Neural crest cell (in vitro differentiated cells): Measurements from ENCODE around the gene TBC1D8. TPM values are rescaled to one million over a fixed set of nuclear protein-coding genes. Genes with fewer than 3 reads are reported as not detected.

Experiments used
- DNase-seq: peaks from one replicate; pipeline ENCODE4 v3.0.0; 2021; ENCODE audit warnings: low read depth, mixed read lengths, low spot score
- H3K27ac Mint-ChIP-seq: one replicate; pipeline ENCODE4 v1.8.0; 2021; ENCODE audit warnings: mild to moderate bottlenecking, mixed read lengths; ENCODE audit not compliant: unreplicated experiment
- H3K27me3 Mint-ChIP-seq: 2 replicates; pipeline ENCODE4 v1.8.0; 2021; ENCODE audit warnings: low read depth, mild to moderate bottlenecking, mixed read lengths
- H3K36me3 Mint-ChIP-seq: 2 replicates; pipeline ENCODE4 v1.8.0; 2021; ENCODE audit warnings: low read depth, mild to moderate bottlenecking, mixed read lengths
- H3K4me1 Mint-ChIP-seq: 2 replicates; pipeline ENCODE4 v1.8.0; 2021; ENCODE audit warnings: mixed read lengths
- H3K4me3 Mint-ChIP-seq: one replicate; pipeline ENCODE4 v1.8.0; 2021; ENCODE audit warnings: mild to moderate bottlenecking, mixed read lengths
- H3K9me3 Mint-ChIP-seq: 2 replicates; pipeline ENCODE4 v1.8.0; 2021; ENCODE audit warnings: mixed read lengths
- CTCF ChIP-seq: fragments of 200-600 bp; sonication (generic); conservative IDR thresholded peaks from 2 replicates; pipeline ENCODE4 v1.5.0; 2021; ENCODE audit warnings: antibody characterized with exemption, mild to moderate bottlenecking
- total RNA-seq: library from RNA; stranded (reverse); gene quantifications from 2 replicates; pipeline ENCODE4 v1.2.1, GENCODE V29; 2021

Gene TBC1D8
- total RNA-seq, 1 donor from 2014 or later: 7.8 TPM

DNA sequence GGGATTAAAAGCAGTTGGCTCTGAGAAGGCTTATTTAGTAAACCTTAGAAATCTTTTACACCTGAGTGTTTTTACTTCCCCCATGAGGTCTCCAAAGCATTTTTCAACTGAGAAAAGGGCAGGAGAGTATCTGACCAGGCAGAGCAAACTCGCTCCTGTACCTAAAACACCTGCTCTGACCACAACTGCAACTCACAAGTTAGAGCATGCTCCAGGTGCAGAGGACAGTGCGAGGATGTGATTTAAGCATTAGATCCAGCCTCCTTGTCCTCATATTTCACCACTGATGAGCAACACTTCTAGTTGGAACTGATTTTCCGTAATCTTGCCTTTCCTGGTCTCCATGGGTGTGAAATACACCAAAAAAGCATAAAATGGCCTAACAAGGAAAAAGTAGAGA lies 34.5 kb upstream of the TBC1D8 start:
- Mint-ChIP-seq H3K9me3 (peaks cover 2% of the 10 kb centered on the region), H3K4me1 (no peaks in the 10 kb centered on the region), H3K4me3 (no peak overlapping the region), H3K27ac (no peak overlapping the region), H3K36me3 (no peaks in the 10 kb centered on the region), H3K27me3 (no peaks in the 10 kb centered on the region)
- TF ChIP-seq CTCF: no peak
- no peak for DNase-seq

DNA sequence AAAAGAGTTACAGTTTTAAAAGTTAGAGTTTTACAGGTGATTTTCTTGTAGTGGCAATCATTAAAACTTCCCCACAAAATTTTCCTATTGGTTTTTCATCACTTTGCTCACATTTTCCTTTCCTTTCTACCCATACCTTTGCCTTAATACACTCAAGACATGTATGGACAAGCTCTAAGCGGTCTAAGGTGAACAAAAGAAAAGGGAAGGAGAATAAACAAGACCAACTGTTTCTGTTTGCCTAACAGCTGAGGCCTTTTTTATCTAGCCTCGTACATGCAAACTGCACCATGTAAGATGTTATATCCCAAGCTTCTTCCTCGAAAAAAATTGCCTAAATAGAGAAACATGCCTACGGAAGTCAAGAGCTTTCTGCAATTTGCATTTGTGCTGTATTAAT lies 33.9 kb upstream of the TBC1D8 start:
- no peak for DNase-seq
- Mint-ChIP-seq H3K4me1 (no peaks in the 10 kb centered on the region), H3K27me3 (no peaks in the 10 kb centered on the region), H3K9me3 (peaks cover 2% of the 10 kb centered on the region), H3K4me3 (no peak overlapping the region), H3K27ac (no peak overlapping the region), H3K36me3 (no peaks in the 10 kb centered on the region)
- no peak for TF ChIP-seq CTCF

- DNase-seq: no peak
- no peak for TF ChIP-seq CTCF
- Mint-ChIP-seq H3K27ac (no peak overlapping the region), H3K4me3 (no peak overlapping the region), H3K9me3 (no peaks in the 10 kb centered on the region), H3K27me3 (no peaks in the 10 kb centered on the region), H3K4me1 (no peaks in the 10 kb centered on the region), H3K36me3 (no peaks in the 10 kb centered on the region)
Observed at GRCh38 chr2:101179982-101180381, 28.8 kb upstream of the TBC1D8 start.

- Mint-ChIP-seq H3K27ac (no peak overlapping the region), H3K4me1 (no peaks in the 10 kb centered on the region), H3K27me3 (no peaks in the 10 kb centered on the region), H3K9me3 (peaks cover 7% of the 10 kb centered on the region), H3K36me3 (peaks cover 6% of the 10 kb centered on the region), H3K4me3 (no peak overlapping the region)
- TF ChIP-seq CTCF: no peak
- no peak for DNase-seq
Observed at GRCh38 chr2:101176803-101177202, 25.6 kb upstream of the TBC1D8 start.

DNA sequence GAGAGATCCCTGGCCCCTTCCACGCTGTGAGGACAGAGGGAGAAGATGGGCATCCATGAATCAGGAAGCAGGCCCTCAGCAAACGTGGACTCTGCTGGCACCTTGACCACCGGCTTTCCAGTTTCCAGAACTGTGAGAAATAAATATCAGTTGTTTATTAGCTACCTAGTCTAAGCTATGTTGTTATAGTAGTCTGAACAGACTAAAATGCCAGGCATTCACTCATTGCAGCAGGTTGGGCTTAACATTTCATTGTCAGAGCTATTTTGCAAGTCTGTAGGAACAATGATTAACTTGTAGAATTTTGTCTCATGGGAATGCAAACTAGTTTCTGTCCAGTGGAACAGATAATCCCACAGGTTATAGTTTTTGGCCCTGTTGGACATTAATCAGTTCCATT lies 24.8 kb upstream of the TBC1D8 start:
- TF ChIP-seq CTCF: no peak
- no peak overlapping the region for H3K27ac Mint-ChIP-seq
- no peaks in the 10 kb centered on the region for H3K27me3 Mint-ChIP-seq
- H3K4me1 Mint-ChIP-seq: no peaks in the 10 kb centered on the region
- DNase-seq: no peak
- H3K4me3 Mint-ChIP-seq: no peak overlapping the region
- peaks cover 7% of the 10 kb centered on the region for H3K36me3 Mint-ChIP-seq
- H3K9me3 Mint-ChIP-seq: peaks cover 8% of the 10 kb centered on the region
